HG02678 (cell line): ENCODE measurements around the gene RNF8.
"Not testable (repeated sequence)": the region's sequence is repeated elsewhere in the genome, so short reads cannot be mapped to it uniquely, and the experiment has no call there.

ENCODE experiments used
- ATAC-seq: cut with Tn5 transposase; IDR thresholded peaks from one replicate; pipeline ENCODE4 v1.9.1; 2021; ENCODE audit warnings: mild to moderate bottlenecking, moderate library complexity; ENCODE audit not compliant: unreplicated experiment

RNF8 gene

GRCh38 chr6:37442416-37443215 is 88.8 kb downstream of the RNF8 start:
- ATAC-seq: no peak

GRCh38 chr6:37443216-37443542 is 89.4 kb downstream of the RNF8 start:
- ATAC-seq: not testable (repeated sequence)
